ENCODE results near the gene GAD1.

DNA sequence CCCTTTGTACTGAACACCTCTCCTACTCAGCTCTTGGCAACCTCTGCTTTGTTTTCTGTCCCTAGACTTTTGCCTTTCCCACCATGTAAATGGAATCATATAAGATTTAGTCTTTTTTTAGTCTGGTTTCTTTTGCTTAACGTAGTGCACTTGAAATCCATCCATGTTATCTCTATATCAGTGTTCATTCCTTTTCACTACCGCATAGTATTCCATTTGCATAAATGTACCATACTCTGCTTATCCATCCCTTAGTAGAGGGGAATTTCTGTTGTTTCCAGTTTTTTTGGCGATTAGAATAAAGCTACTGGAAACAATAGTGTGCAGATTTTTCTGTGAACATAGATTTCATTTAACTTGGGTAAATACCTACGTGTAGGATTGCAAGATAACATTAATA, 46.4 kb downstream of the GAD1 start:
- TF ChIP-seq CTCF (IDR thresholded peaks at IDR 0.05 in 2 of 3, conservative IDR thresholded peaks at IDR 0.05 in 1 of 3; ENCODE audit: control insufficient read depth in 2 of 3, extremely low read depth in 1 of 3, insufficient read depth in 1 of 3, low read depth in 3 of 3, low read length in 3 of 3): no peak
- TF ChIP-seq SRF (IDR thresholded peaks at IDR 0.05; ENCODE audit: low read depth in 2 of 2, low read length in 2 of 2): no peak
- TF ChIP-seq EGR1 (IDR thresholded peaks at IDR 0.05; ENCODE audit: borderline replicate concordance in 1 of 2, low read depth in 2 of 2, low read length in 2 of 2): no peak
- TF ChIP-seq, protein P1, sequence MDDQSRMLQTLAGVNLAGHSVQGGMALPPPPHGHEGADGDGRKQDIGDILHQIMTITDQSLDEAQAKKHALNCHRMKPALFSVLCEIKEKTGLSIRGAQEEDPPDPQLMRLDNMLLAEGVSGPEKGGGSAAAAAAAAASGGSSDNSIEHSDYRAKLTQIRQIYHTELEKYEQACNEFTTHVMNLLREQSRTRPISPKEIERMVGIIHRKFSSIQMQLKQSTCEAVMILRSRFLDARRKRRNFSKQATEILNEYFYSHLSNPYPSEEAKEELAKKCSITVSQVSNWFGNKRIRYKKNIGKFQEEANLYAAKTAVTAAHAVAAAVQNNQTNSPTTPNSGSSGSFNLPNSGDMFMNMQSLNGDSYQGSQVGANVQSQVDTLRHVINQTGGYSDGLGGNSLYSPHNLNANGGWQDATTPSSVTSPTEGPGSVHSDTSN (IDR thresholded peaks at IDR 0.05; ENCODE audit: insufficient replicate concordance, low read depth, low read length): no peak
